Type B pancreatic cell (in vitro differentiated cells): ENCODE measurements around the gene JPH3. TPM values are rescaled to one million over a fixed set of nuclear protein-coding genes. Genes with fewer than 3 reads are reported as not detected.

ENCODE experiments used
- DNase-seq: peaks from one replicate; pipeline ENCODE4 v3.0.0; 2021; ENCODE audit warnings: mixed read lengths; ENCODE audit not compliant: unreplicated experiment; ENCODE audit errors: extremely low spot score
- H3K27ac Mint-ChIP-seq: 2 replicates; pipeline ENCODE4 v1.8.0; 2021; ENCODE audit warnings: mild to moderate bottlenecking, mixed read lengths
- H3K27me3 Mint-ChIP-seq: 2 replicates; pipeline ENCODE4 v1.8.0; 2021; ENCODE audit warnings: mixed read lengths
- H3K36me3 Mint-ChIP-seq: 2 replicates; pipeline ENCODE4 v1.8.0; 2021; ENCODE audit warnings: mixed read lengths
- H3K4me1 Mint-ChIP-seq: one replicate; pipeline ENCODE4 v1.8.0; 2021; ENCODE audit warnings: mixed read lengths; ENCODE audit not compliant: unreplicated experiment
- H3K4me3 Mint-ChIP-seq: 2 replicates; pipeline ENCODE4 v1.8.0; 2021; ENCODE audit warnings: mild to moderate bottlenecking, mixed read lengths
- H3K9me3 Mint-ChIP-seq: 2 replicates; pipeline ENCODE4 v1.8.0; 2021; ENCODE audit warnings: mixed read lengths
- total RNA-seq: library from RNA; stranded (reverse); gene quantifications from 2 replicates; pipeline ENCODE4 v1.2.1, GENCODE V29; 2021; ENCODE audit warnings: low replicate concordance
- TF ChIP-seq, protein P1 (sequence below): fragments of 200-600 bp; sonication (generic); conservative IDR thresholded peaks from 2 replicates; pipeline ENCODE4 v1.5.0; 2021; ENCODE audit warnings: antibody characterized with exemption, mild to moderate bottlenecking

The JPH3 gene
- total RNA-seq, 1 donor from 2014 or later, result 7.2 TPM

DNA sequence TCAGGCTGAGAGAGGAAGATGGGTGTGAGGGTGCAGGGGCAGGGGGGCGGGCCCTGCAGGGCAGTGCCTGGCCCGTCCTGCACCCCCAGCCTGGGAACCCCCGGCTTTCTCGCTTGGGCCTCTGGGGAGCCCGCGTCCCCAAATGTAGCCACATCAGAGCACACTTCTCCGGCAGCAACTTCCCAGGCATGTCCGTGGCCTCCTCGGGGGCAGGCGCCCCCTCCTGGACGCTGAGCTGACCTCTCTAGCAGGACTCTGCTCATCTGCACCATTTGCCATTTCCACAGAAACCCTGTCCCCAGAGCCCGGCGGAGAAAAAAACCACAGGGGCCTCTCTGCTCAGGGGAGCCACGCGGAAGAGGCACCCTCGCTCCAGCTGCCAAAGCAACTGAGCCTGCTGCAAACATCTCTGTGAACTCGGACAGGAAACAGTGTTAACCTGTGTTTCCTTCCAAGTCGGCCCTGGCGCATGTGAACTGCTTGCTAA, 100.1 kb downstream of the JPH3 start:
- no peak for DNase-seq
- no peak overlapping the region for H3K27ac Mint-ChIP-seq
- H3K9me3 Mint-ChIP-seq, result no peaks in the 10 kb centered on the region
- no peaks in the 10 kb centered on the region for H3K27me3 Mint-ChIP-seq
- H3K36me3 Mint-ChIP-seq, result no peaks in the 10 kb centered on the region
- H3K4me1 Mint-ChIP-seq, result peaks cover 13% of the 10 kb centered on the region
- H3K4me3 Mint-ChIP-seq, result no peak overlapping the region
- TF ChIP-seq, protein P1, sequence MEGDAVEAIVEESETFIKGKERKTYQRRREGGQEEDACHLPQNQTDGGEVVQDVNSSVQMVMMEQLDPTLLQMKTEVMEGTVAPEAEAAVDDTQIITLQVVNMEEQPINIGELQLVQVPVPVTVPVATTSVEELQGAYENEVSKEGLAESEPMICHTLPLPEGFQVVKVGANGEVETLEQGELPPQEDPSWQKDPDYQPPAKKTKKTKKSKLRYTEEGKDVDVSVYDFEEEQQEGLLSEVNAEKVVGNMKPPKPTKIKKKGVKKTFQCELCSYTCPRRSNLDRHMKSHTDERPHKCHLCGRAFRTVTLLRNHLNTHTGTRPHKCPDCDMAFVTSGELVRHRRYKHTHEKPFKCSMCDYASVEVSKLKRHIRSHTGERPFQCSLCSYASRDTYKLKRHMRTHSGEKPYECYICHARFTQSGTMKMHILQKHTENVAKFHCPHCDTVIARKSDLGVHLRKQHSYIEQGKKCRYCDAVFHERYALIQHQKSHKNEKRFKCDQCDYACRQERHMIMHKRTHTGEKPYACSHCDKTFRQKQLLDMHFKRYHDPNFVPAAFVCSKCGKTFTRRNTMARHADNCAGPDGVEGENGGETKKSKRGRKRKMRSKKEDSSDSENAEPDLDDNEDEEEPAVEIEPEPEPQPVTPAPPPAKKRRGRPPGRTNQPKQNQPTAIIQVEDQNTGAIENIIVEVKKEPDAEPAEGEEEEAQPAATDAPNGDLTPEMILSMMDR, result peak; percentile 70

- Mint-ChIP-seq H3K27ac (peak overlapping the region; percentile 50), H3K27me3 (no peaks in the 10 kb centered on the region), H3K36me3 (no peaks in the 10 kb centered on the region), H3K4me1 (peaks cover 13% of the 10 kb centered on the region), H3K4me3 (no peak overlapping the region), H3K9me3 (no peaks in the 10 kb centered on the region)
- DNase-seq, result no peak
- TF ChIP-seq, protein P1, result no peak
Observed at GRCh38 chr16:87703071-87703470, 100.8 kb downstream of the JPH3 start.

DNA sequence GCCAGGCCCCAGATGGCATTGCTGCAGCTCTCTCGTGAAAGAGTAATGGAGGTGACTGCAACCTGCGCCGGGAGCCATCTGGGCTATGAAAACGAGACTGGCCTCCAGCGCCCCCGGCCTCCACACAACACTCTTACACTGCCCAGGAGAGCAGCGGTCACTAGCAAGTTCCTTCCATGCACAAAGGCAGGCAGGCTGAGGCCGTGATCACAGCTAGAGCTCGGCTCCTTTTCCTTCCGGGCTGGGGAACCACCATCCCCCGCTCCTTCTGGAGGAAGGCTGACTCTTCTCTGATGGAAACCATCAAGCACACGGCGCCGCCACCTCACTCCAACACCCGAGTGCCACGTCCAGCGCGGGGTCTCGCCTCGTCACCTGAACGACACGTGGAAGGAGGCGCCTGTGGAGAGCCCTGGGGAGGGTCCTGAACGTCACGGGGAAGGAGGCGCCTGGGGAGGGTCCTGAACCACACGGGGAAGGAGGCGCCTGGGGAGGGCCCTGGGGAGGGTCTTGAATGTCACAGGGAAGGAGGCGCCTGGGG, 101.6 kb downstream of the JPH3 start:
- peaks cover 13% of the 10 kb centered on the region for H3K4me1 Mint-ChIP-seq
- no peak overlapping the region for H3K27ac Mint-ChIP-seq
- no peak for DNase-seq
- TF ChIP-seq, protein P1, result no peak
- no peak overlapping the region for H3K4me3 Mint-ChIP-seq
- no peaks in the 10 kb centered on the region for H3K27me3 Mint-ChIP-seq
- no peaks in the 10 kb centered on the region for H3K36me3 Mint-ChIP-seq
- no peaks in the 10 kb centered on the region for H3K9me3 Mint-ChIP-seq

- no peaks in the 10 kb centered on the region for H3K36me3 Mint-ChIP-seq
- no peaks in the 10 kb centered on the region for H3K27me3 Mint-ChIP-seq
- DNase-seq, result no peak
- H3K9me3 Mint-ChIP-seq, result no peaks in the 10 kb centered on the region
- H3K27ac Mint-ChIP-seq, result no peak overlapping the region
- peaks cover 13% of the 10 kb centered on the region for H3K4me1 Mint-ChIP-seq
- TF ChIP-seq, protein P1, result no peak
- no peak overlapping the region for H3K4me3 Mint-ChIP-seq
Observed at GRCh38 chr16:87704754-87705353, 102.5 kb downstream of the JPH3 start.

DNA sequence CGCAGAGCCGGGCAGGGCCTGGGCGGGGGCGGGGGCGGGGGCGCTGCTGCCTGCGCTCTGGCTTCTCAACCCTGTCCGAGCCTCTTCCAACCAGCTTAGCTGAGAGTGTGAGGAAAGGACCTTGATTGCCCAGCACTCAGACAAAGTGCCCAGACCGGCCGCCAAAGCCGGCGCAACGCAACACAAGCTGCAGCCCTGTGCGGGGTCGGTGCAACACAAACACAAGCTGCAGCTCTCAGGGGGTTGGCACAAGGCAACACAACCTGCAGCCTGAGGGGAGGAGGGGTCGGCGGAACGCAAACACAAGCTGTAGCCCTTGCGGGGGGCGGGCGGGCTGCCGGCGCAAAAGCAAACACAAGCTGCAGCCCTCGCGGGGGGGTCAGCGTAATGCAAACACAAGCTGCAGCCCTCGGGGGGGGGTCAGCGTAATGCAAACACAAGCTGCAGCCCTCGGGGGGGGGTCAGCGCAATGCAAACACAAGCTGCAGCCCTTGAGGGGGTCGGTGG, 103.5 kb downstream of the JPH3 start:
- peaks cover 13% of the 10 kb centered on the region for H3K4me1 Mint-ChIP-seq
- no peak for DNase-seq
- peak overlapping the region; percentile 66 for H3K4me3 Mint-ChIP-seq
- TF ChIP-seq, protein P1, result no peak
- H3K27me3 Mint-ChIP-seq, result no peaks in the 10 kb centered on the region
- H3K36me3 Mint-ChIP-seq, result no peaks in the 10 kb centered on the region
- no peaks in the 10 kb centered on the region for H3K9me3 Mint-ChIP-seq
- peak overlapping the region; percentile 36 for H3K27ac Mint-ChIP-seq
